ENCODE measurements around the gene GRIA4. TPM values are rescaled to one million over a fixed set of nuclear protein-coding genes. Genes with fewer than 3 reads are reported as not detected.
"Not testable (repeated sequence)": the region's sequence is repeated elsewhere in the genome, so short reads cannot be mapped to it uniquely, and the experiment has no call there.

Gene GRIA4
- total RNA-seq, 1 donor from 2014 or later = 3.7 TPM

DNA sequence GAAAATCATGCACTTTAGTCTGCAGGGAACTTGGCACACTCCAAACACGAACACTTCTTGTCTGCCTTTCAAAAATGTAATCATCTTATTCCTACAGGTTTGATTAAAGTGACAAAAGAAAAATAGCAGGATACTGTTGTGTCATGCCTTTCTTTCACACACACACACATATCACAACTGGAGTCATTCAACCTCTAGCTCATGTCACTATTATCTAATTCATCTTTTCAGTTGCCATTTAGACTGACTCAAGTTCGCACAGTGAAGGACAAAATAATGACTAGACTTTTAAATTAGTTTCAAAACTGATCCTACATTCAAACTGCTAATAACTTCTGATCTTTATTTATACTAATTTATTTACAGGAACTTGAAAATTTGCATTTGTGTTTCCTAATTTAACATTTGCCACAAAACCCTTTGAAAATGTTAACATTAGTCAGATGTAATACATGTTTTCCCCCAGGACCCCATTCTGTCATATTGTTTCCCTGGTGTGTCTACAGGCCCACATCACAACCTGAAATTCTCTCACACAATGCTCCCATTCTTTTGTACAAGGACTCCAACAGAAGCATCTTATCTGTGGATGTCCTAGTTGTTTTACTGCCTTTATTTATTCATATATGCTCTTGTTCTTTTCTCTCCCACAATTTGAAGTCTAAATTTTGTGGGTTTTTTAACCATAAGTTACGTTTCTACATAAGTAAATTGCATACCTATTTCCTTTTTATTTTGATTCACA, 171.1 kb downstream of the GRIA4 start:
- no peak overlapping the region for H3K4me2 ChIP-seq
- H3K79me2 ChIP-seq (ENCODE audit: low read depth) = no peaks in the 10 kb centered on the region
- Mint-ChIP-seq H3K4me1 (peaks cover 26% of the 10 kb centered on the region), H3K27ac (no peak overlapping the region), H3K27me3 (ENCODE audit: insufficient read depth, low read depth) (no peaks in the 10 kb centered on the region), H3K36me3 (no peaks in the 10 kb centered on the region), H3K9me3 (no peaks in the 10 kb centered on the region), H3K4me3 (no peak overlapping the region)
- no peak overlapping the region for H3K9ac ChIP-seq
- H3K27ac ChIP-seq = no peak overlapping the region
- no peaks in the 10 kb centered on the region for H3K36me3 ChIP-seq
- H3K4me1 ChIP-seq = peaks cover 14% of the 10 kb centered on the region
- no peaks in the 10 kb centered on the region for H3K9me3 ChIP-seq (ENCODE audit: low read depth)
- no peaks in the 10 kb centered on the region for H3F3A ChIP-seq (ENCODE audit: low read depth)
- H4K20me1 ChIP-seq (ENCODE audit: low read depth) = no peaks in the 10 kb centered on the region
- no peak overlapping the region for H2AFZ ChIP-seq (replicated peaks)
- TF ChIP-seq, protein P1, sequence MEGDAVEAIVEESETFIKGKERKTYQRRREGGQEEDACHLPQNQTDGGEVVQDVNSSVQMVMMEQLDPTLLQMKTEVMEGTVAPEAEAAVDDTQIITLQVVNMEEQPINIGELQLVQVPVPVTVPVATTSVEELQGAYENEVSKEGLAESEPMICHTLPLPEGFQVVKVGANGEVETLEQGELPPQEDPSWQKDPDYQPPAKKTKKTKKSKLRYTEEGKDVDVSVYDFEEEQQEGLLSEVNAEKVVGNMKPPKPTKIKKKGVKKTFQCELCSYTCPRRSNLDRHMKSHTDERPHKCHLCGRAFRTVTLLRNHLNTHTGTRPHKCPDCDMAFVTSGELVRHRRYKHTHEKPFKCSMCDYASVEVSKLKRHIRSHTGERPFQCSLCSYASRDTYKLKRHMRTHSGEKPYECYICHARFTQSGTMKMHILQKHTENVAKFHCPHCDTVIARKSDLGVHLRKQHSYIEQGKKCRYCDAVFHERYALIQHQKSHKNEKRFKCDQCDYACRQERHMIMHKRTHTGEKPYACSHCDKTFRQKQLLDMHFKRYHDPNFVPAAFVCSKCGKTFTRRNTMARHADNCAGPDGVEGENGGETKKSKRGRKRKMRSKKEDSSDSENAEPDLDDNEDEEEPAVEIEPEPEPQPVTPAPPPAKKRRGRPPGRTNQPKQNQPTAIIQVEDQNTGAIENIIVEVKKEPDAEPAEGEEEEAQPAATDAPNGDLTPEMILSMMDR (IDR thresholded peaks at IDR 0.05) = no peak
- TF ChIP-seq EZH2 (IDR thresholded peaks at IDR 0.05) (no peak), EZH2phosphoT487 (IDR thresholded peaks at IDR 0.05) (no peak)
- no peak overlapping the region for H3K4me3 ChIP-seq
- H3K27me3 ChIP-seq = no peaks in the 10 kb centered on the region
- DNase-seq (ENCODE audit: low spot score) = no peak

DNA sequence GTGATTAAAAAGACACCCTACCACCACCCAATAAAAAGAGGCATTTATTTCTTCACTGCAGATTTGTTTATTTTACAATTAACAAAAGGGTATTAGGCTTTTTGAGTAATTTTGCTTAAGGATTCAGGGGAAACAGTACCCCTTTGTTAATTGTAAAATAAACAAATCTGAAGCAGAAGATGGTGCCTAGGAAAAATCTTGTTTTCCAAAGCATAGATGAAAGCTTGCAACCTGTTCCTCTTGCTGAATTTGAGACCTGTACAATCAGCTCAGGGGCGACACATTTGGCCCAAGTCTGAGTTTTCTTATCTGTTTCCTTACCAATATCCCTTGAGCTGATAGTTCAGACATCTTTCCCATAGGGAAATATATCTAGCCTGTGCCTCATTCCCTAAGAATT, 171.9 kb downstream of the GRIA4 start:
- Histone ChIP-seq H3K9ac (no peak overlapping the region), H3K27ac (no peak overlapping the region), H3F3A (ENCODE audit: low read depth) (peaks cover 3% of the 10 kb centered on the region), H4K20me1 (ENCODE audit: low read depth) (no peaks in the 10 kb centered on the region), H3K36me3 (no peaks in the 10 kb centered on the region), H3K4me1 (peaks cover 21% of the 10 kb centered on the region), H3K79me2 (ENCODE audit: low read depth) (no peaks in the 10 kb centered on the region), H2AFZ (replicated peaks) (no peak overlapping the region), H3K4me2 (no peak overlapping the region), H3K4me3 (no peak overlapping the region), H3K27me3 (no peaks in the 10 kb centered on the region), H3K9me3 (ENCODE audit: low read depth) (no peaks in the 10 kb centered on the region)
- H3K9me3 Mint-ChIP-seq = no peaks in the 10 kb centered on the region
- TF ChIP-seq EZH2 (IDR thresholded peaks at IDR 0.05) (no peak), EZH2phosphoT487 (IDR thresholded peaks at IDR 0.05) (no peak)
- TF ChIP-seq, protein P1 (IDR thresholded peaks at IDR 0.05) = no peak
- no peaks in the 10 kb centered on the region for H3K36me3 Mint-ChIP-seq
- DNase-seq (ENCODE audit: low spot score) = no peak
- H3K27ac Mint-ChIP-seq = no peak overlapping the region
- H3K4me3 Mint-ChIP-seq = no peak overlapping the region
- peaks cover 31% of the 10 kb centered on the region for H3K4me1 Mint-ChIP-seq
- no peaks in the 10 kb centered on the region for H3K27me3 Mint-ChIP-seq (ENCODE audit: insufficient read depth, low read depth)

DNA sequence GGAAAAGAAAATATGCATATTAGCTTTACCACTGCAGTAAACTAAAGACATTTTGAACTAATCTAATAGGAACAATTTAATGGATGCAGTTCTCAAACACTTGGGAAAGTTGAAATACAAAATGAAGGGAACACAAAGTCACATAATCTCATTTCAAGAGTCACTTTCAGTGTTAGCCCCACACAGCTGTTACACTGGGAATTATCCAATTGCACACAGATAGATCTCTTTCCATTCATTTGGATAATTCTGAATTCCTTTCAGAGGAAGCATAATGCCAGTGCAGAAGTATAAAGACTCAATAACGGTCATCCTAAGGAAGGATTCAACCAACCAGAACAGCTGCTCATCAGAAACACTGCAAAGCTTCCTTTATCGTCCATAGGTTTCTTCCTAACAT, 173.3 kb downstream of the GRIA4 start:
- peaks cover 10% of the 10 kb centered on the region for H3F3A ChIP-seq (ENCODE audit: low read depth)
- no peaks in the 10 kb centered on the region for H3K9me3 Mint-ChIP-seq
- no peaks in the 10 kb centered on the region for H4K20me1 ChIP-seq (ENCODE audit: low read depth)
- no peaks in the 10 kb centered on the region for H3K27me3 Mint-ChIP-seq (ENCODE audit: insufficient read depth, low read depth)
- H2AFZ ChIP-seq (replicated peaks) = no peak overlapping the region
- H3K4me1 ChIP-seq = peaks cover 32% of the 10 kb centered on the region
- no peak overlapping the region for H3K9ac ChIP-seq
- H3K79me2 ChIP-seq (ENCODE audit: low read depth) = no peaks in the 10 kb centered on the region
- no peaks in the 10 kb centered on the region for H3K36me3 ChIP-seq
- H3K27me3 ChIP-seq = no peaks in the 10 kb centered on the region
- H3K4me2 ChIP-seq = no peak overlapping the region
- no peaks in the 10 kb centered on the region for H3K36me3 Mint-ChIP-seq
- H3K4me3 Mint-ChIP-seq = no peak overlapping the region
- H3K4me3 ChIP-seq = no peak overlapping the region
- DNase-seq (ENCODE audit: low spot score) = no peak
- no peaks in the 10 kb centered on the region for H3K9me3 ChIP-seq (ENCODE audit: low read depth)
- H3K27ac Mint-ChIP-seq = no peak overlapping the region
- H3K4me1 Mint-ChIP-seq = peaks cover 37% of the 10 kb centered on the region
- no peak overlapping the region for H3K27ac ChIP-seq
- TF ChIP-seq EZH2phosphoT487 (IDR thresholded peaks at IDR 0.05) = no peak
- TF ChIP-seq, protein P1 (IDR thresholded peaks at IDR 0.05) = no peak
- TF ChIP-seq EZH2 (IDR thresholded peaks at IDR 0.05) = no peak

DNA sequence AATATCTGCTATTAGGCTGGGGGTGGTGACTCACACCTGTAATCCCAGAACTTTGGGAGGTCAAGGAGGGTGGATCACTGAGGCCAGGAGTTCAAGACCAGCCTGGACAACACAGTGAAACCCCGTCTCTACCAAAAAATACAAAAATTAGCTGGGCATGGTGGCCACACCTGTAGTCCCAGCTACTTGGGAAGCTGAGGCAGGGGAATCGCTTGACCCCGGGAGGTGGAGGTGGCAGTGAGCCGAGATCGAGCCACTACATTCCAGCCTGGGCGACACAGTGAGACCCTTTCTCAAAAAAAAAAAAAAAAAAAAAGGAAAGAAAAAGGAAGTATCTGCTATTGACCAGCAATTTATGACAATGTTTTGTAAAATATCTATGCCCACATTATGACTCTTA, 176.0 kb downstream of the GRIA4 start:
- not testable (repeated sequence) for H3K27ac ChIP-seq; H3K27me3 ChIP-seq; H3K79me2 ChIP-seq (ENCODE audit: low read depth); H3K9me3 Mint-ChIP-seq; H3K36me3 Mint-ChIP-seq; DNase-seq (ENCODE audit: low spot score); H3K27me3 Mint-ChIP-seq (ENCODE audit: insufficient read depth, low read depth); H3K4me2 ChIP-seq; H3K9me3 ChIP-seq (ENCODE audit: low read depth); H2AFZ ChIP-seq (replicated peaks); H3K9ac ChIP-seq; H3K4me3 Mint-ChIP-seq; H3K27ac Mint-ChIP-seq; H3K4me3 ChIP-seq; H3K36me3 ChIP-seq; H4K20me1 ChIP-seq (ENCODE audit: low read depth)
- Histone ChIP-seq H3F3A (ENCODE audit: low read depth) (peaks cover 10% of the 10 kb centered on the region), H3K4me1 (peaks cover 31% of the 10 kb centered on the region)
- H3K4me1 Mint-ChIP-seq = peaks cover 41% of the 10 kb centered on the region

Data from neural progenitor cell (in vitro differentiated cells).